Stomach (tissue), 4 donors: Measurements from ENCODE around the gene TK2.

ENCODE experiments used
- CTCF ChIP-seq, 7 experiments: fragments of 450-650 bp in 4 of 7; fragments of 200-600 bp in 3 of 7; sonication (generic) in 3 of 7; IDR thresholded peaks; one replicate each; pipeline ENCODE4 v1.5.1; 2016 to 2019; ENCODE audit warnings: antibody characterized with exemption in 7 of 7, control low read depth in 2 of 7, mild to moderate bottlenecking in 1 of 7
- EP300 ChIP-seq: sonication (generic); formaldehyde crosslinking; IDR thresholded peaks from one replicate; pipeline ENCODE4 v1.6.1; 2017; ENCODE audit warnings: antibody characterized with exemption
- POLR2A ChIP-seq, 4 donors: fragments of 450-650 bp; IDR thresholded peaks; one replicate each; pipeline ENCODE4 v1.6.1; 2016; ENCODE audit warnings: antibody characterized with exemption in 4 of 4, control low read depth in 2 of 4, mild to moderate bottlenecking in 1 of 4, moderate library complexity in 1 of 4

GRCh38 chr16:66509576-66509975 is 40.3 kb downstream of the TK2 start:
- TF ChIP-seq EP300 (no peak), CTCF (IDR thresholded peaks at IDR 0.05) (no peak), POLR2A (IDR thresholded peaks at IDR 0.05) (no peak)
